GM19035 (cell line): ENCODE results near the gene MND1.
"Not testable (repeated sequence)": the region's sequence is repeated elsewhere in the genome, so short reads cannot be mapped to it uniquely, and the experiment has no call there.

Experiments used
- ATAC-seq: cut with Tn5 transposase; IDR thresholded peaks from one replicate; pipeline ENCODE4 v1.9.1; 2021; ENCODE audit not compliant: unreplicated experiment

The MND1 gene

DNA sequence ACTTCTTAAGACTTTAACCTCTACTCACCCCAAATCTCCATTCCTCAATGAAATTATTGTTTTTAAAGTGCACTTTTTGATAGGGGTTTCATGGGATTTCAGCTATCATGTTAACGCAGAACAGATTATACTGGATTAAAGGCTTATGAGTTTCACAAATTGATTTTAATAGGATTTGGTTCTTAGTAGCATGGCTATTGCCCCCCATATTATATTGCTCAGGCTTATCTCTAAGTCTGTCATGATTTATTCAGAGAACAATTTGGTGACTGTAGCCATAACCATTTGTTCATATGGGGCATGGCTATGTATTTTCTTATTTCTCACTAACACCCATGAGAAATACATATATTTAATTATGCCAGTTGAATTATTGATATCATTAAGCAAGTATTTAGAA lies 57.0 kb downstream of the MND1 start:
- ATAC-seq = no peak

DNA sequence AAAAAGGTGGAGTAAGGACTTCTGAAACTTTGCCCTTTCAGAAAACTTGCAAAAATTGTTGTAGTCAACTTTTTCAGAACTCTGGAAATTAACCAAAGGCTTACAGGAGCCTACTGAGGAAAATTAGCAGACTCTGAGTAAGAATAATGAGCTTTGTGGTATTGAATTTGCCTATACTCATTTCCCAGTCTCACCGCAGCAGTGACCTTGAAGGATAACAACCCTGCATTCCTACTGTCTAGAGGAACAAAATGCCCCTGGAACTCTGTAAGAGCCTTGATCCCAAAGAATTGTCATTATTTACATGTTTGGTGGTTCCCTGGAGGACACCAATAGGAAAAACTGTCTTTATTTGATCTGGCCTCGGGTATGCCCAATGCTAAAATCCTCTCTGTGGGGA lies 57.9 kb downstream of the MND1 start:
- no peak for ATAC-seq

DNA sequence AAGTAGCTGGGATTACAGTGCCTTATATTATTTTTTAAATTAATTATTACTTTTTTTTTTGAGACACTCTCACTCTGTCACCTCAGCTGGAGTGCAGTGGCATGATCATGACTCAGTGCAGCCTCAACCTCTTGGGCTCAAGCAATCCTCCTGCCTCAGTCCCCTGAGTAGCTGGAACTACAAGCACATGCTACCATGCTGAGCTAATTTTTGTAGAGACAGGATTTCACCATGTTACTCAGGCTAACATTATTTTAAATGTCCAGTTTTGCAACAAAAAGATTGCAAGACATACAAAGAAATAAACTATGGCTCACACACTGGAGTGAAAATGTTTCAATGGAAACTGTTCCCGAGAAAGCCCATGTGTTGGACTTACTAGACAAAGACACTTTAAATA lies 59.2 kb downstream of the MND1 start:
- ATAC-seq = no peak

DNA sequence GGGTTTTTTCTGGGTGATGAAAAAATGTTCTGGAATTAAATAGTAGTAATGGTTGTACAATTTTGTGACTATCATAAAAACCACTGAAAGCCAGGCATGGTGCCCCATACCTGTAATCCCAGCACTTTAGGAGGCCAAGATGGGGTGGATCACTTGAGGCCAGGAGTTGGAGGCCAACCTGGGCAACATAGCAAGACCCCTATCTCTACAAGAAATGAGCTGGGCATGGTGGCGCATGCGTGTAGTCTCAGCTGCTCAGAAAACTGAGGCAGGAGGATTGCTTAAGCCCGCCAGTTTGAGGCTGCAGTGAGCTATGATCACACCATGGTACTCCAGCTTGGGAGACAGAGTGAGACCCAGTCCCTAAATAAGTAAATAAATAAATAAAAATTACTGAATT lies 63.4 kb downstream of the MND1 start:
- no peak for ATAC-seq

DNA sequence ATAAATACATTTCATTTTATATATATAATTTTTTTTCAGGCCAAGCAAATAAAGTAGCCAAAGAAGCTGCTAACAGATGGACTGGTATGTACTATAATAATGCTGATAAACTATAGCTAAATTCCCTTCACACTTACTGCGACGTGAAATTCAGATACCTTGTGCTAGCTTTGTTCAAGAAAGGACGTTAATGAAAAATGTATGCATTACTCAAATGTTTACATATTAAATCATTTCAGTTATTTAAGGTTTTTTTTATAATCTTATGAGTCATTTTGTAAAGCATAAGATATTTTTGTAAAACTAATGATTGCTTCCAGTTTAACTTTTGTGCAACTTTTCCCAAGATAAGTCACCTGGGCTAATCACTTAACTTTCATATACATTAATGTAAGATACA lies 64.4 kb downstream of the MND1 start:
- no peak for ATAC-seq

DNA sequence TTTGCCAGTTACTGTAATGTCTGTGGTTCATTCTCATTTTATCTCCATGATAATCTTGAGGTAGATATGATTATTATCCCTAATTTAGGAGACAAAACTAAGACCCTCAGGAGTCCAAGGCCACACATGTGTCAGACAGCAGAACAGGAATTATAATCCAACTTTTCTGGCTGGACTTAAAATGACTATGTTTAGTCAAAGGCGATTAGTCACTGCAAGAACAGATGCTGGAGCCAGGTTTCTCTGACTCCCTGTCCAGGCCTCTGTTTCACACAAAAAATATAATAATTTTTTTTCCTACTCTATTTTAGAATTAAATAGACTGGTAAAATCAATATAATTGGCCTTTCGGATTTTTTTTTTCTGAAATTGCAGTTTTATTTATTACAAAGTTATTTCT lies 64.9 kb downstream of the MND1 start:
- no peak for ATAC-seq

DNA sequence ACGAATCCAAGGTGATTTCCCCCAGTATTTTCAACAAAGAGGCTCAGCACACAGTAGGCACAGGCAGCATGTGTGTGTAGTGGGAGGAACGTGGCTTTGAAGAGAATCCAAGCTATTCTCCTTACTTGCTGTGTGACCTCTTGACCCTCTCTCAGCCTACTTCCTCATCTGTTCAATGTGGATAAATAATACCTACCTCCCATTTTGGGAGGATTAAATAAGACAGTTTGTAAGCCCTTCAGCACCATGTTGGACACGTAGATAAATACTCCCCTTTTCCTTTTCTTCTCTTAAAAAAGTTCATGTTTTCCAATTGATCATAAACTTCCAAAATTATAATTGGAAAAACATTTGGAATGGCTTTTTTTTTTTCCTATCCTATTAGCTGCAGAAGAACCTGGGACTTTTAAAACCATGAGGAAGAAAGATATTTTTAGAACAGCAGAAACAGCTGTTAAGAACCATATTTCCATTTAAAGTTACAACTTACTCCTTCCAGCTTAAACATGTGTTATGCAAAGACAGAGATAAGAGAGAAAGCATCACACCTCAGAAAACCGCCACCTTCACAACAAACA lies 65.5 kb downstream of the MND1 start:
- no peak for ATAC-seq

DNA sequence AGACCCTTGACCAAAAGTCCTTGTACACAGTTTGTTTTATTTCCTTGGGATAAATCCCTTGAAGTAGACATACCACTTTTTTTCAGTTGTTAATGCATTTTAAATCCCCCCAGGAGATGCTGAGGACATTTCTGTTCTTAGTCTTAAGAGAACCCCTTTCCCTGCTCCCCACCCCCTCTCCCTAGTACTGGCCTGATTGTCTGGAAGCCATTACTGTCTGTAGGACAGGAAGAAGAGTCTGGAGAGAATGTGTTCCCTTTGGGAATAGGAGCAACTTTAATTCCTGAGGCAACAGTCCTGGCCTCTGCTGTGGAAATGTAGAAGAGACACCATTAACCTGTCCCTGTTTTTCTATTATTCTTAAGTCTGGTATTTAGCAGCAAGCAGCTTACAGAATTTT lies 69.4 kb downstream of the MND1 start:
- ATAC-seq = no peak

DNA sequence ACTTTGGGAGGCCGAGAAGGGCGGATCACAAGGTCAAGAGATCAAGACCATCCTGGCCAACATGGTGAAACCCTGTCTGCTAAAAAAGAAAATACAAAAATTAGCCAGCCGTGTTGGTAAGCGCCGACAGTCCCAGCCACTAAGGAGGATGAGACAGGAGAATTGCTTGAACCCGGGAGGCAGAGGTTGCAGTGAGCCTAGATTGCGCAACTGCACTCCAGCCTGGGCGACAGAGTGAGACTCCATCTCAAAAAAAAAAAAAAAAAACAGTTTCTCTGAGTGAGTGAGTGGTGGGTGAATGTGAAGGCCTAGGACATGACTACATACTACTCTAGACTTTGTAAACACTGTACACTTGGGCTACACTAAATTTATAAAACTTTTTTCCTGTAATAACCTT lies 72.0 kb downstream of the MND1 start:
- not testable (repeated sequence) for ATAC-seq

DNA sequence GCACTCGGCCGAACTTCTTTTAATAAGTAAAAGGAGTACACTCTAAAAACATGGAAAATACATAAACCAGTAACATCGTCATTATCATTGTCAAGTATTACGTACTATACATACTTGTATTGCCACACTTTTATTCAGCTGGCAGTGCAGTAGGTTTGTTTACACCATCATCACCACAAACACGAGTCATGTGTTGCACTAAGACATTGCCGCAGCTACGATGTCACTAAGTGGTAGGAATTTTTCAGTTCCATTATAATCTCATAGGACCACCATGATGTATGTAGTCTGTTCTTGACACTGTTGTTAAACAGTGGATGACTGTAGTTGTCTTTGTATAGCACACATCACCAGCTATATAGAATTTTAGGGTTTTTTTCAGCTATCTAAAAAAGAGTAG lies 73.6 kb downstream of the MND1 start:
- ATAC-seq = no peak

DNA sequence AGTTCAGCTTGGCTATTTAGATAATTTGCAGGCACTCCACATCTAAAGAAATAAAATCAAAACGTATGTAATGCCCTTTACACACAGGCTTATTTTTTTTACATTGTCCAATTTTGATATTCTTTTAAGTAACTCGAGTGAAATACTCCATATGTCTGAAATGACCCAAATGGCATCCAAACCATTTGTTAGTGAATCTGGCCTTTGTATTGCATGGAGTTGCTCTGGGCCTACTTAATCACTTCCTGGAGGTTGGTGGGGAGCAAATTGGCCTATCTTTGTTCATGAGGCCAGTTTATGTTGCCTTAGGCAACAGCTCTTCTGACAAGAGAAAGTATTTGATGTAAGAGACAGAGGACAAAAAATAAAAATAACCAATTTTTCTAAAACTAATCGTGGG lies 74.1 kb downstream of the MND1 start:
- no peak for ATAC-seq

DNA sequence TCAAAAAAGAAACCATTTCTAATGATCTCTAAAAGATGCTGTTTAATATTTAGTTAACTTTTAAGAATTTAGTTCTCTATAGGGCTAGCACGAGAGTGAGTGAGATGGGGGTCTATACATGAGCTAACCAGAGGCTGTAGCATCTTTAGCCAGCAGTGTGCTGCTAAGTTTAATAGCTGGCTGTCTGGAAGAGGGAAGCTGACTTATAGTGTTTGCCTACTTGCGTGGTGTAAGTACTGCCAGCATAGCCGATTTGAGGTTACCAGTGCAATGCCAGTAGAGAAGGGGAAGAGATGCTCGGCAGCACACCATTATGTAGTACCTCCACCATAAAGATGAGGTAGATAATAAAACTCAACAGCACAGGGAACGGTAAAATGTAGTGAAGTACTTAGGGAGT lies 74.5 kb downstream of the MND1 start:
- no peak for ATAC-seq

DNA sequence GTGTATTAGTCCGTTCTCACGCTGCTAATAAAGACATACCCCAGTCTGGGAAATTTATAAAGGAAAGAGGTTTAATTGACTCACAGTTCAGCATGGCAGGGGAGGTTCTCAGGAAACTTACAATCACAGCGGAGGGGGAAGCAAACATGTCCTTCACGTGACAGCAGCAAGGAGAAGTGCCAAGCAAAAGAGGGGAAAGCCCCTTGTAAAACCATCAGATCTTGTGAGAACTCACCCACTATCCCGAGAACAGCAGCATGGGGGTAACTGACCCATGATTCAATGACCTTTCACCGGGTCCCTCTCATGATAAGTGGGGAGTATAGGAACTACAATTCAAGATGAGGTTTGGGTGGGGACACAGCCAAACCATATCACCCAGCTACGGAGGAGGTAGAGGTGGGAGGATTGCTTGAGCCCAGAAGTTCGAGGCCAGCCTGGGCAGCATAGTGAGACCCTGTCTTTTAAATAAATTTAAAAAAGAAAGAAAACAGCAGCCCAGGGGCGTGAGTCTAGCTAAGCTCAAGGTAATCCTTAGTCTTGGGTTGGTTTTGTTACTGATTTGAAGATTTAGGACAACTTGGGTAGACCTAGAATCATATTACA lies 75.3 kb downstream of the MND1 start:
- no peak for ATAC-seq

DNA sequence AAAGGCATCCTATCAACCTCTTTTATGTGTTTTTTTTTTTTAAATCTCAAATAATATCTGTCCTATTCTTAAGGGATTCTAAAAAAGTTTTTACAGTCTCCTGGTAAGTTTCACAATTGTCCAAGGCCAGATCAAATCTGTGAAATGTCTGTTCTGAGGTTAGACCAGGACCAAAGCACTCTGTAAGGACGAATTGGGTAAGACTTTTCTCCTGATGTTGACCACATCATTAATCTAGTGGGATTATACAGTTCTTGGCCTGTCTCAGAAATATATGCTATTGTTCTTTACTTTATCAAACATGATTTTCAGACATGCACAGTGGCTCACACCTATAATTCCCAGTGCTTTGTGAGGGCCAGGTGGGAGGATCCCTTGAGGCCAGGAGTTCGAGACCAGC lies 75.9 kb downstream of the MND1 start:
- ATAC-seq = no peak

DNA sequence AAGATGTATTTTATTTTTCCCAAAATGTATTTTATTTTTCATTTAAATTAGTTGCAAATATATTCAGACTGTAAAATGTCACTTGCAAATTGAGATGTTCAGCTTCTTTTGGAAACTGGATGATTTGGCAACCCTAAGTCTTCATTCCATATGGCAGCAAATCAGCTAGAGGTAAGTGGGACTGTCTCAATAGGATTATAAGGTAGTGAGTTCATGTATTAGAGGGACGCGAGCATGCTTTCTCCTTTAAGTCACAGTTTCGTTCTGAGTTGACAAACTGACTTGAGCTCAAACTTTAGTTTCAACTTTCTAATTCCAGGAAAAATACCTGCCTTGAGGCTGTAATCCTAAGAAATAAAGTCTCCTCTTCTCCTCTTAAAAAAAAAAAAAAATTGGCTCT lies 77.5 kb downstream of the MND1 start:
- ATAC-seq = no peak

DNA sequence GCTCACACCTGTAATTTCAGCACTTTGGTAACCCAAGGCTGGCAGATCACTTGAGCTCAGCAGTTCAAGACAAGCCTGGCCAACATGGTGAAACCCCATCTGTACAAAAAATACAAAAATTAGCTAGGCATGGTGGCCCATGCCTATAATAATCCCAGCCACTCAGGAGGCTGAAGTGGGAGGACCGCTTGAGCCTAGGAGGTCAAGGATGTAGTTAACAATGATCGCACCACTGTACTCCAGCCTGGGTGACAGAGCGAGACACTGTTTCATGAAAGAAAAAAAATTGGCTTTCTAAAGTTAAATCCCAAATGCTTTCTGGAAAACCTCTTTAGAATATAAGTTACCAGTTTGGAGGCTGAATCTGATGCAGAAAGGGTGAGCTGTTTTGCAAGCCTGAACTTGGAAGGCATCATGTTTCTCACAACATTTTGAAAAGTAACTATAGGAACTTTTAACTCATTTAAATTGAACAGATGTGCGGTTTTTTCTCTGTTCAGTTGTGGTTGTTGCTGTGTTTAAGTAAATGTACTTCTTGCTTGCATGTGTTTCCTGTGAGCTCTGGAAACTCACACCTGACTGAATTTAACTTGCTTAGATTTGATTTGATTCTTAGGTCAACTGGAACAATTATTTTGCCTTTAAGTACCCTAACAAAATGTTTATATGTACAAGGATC lies 81.9 kb downstream of the MND1 start:
- ATAC-seq = peak; percentile 56

DNA sequence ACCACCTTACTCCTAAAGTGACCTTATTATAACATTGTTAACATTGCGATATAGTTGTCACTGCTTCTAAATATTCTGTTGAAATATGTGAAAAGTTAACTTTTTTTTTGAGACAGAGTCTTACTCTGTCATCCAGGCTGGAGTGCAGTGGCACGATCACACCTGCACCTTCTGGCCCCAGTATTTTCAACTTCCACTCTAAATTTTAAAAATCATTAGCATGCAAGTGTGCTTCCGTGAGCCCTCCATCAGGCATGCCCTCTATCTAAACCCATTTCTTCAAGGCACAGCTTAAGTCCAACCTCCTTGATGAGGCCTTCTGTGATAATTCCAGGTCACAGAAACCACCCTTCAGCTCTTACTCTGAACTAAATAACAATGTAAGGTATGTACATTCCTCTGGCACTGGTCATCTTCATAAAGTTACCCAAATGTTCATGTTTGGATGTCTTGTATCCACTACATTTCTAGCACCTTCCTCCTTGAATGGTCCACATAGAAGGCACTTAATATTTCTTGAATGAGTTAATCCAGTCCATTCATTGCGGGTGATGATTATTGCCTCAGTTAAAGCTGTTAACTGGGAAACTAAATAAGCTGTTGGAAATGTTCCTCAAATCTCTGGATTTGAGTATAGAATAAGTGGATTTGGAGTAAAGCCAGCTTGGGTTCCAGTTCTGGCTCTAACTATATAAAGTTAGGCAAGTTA lies 83.0 kb downstream of the MND1 start:
- no peak for ATAC-seq

DNA sequence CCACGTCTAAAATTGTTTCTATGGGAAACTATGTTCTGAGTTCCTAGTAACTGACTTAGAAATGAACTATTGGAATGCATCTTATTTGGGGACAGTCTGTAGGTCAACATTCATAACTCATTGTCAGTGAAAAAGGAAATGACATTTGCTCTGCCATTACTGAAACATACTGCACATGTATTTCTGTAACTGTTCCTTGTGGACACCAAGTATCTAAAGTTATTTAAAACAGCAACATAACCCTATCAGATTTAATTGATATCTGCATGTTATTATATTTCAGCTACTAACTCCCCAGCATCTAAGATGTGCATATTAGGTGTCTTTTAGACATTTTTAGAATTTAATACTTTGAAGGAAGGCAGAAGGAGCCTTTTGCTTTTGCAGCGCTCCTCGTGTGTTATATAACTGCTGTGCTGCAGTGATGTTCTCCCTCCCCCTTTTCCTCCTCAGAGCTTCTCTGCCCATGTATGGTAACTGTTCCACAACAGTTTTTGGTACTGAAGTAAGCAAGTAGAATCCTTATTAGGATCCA lies 84.5 kb downstream of the MND1 start:
- no peak for ATAC-seq

DNA sequence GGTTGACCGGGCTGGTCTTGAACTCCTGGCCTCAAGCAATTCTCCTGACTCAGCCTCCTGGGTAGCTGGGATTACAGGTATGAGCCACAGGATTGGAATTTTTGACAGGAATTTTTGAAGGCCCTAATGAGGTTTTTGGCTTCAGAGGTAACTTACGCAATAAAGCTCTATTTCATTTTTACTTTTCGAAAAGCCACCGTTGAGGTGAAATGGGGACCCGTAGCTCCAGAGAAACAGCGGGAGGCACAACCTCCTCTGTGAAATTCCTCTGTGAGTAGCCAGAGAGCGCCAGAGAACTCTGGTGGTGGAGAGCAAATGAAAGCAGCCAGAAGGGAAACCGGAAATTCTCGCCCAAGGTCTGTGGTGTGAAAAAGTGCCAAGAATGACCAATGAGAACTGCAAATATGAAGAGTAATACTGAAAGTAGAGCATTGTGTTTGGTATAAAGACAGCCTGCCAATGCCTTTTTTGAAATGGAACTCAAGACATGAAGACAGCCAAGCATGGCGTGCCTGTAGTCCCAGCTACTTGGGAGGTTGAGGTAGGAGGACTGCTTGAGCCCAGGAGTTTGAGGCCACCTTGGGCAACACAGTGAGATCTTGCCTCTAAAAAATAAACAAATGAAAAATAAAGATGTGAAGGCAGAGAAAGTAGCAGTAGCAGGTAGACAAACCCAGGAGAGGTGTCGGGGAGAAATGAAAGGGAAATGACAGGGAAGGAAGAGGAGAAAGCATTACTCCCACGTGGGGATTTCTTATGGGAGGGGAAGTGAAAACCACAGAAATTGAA lies 88.7 kb downstream of the MND1 start:
- peak; percentile 94 for ATAC-seq

DNA sequence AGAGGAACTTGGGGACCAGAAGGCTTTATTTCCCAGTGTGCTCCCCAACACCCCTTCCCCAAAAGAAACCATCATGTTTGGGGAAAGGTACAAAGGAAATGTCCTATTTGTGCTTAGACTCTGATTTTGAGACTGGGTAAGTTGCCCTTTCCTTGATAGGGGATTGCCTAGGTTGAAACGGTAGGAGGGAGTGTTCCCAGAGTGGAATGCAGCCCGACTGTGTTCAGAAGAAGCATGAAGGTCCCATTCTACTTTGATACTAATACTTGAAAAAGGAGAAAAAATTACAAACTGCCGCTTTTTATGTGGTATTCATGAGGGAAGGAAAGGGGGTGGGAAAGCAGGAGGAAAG lies 89.2 kb downstream of the MND1 start:
- ATAC-seq = peak; percentile 10

DNA sequence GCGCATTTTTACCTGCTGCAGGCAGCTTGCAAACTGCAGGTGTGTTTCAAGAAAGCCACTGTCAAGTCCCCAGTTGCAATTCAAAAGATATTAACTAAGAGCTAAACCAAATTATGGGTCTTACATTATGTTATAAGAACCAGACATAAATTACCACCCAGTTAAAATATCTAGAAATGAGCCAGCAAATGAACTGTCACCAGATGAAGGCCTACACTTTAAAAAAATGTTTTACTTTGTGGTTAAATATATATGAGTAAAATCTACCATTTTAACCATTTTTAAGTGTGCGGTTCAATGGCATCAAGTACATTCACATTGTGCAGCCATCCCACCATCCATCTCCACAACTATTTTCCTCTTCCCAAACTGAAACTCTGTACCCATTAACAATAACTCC lies 89.7 kb downstream of the MND1 start:
- no peak for ATAC-seq
